Measurements from ENCODE around the gene PIP5K1C.

PIP5K1C gene, protein sequence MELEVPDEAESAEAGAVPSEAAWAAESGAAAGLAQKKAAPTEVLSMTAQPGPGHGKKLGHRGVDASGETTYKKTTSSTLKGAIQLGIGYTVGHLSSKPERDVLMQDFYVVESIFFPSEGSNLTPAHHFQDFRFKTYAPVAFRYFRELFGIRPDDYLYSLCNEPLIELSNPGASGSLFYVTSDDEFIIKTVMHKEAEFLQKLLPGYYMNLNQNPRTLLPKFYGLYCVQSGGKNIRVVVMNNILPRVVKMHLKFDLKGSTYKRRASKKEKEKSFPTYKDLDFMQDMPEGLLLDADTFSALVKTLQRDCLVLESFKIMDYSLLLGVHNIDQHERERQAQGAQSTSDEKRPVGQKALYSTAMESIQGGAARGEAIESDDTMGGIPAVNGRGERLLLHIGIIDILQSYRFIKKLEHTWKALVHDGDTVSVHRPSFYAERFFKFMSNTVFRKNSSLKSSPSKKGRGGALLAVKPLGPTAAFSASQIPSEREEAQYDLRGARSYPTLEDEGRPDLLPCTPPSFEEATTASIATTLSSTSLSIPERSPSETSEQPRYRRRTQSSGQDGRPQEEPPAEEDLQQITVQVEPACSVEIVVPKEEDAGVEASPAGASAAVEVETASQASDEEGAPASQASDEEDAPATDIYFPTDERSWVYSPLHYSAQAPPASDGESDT

DNA sequence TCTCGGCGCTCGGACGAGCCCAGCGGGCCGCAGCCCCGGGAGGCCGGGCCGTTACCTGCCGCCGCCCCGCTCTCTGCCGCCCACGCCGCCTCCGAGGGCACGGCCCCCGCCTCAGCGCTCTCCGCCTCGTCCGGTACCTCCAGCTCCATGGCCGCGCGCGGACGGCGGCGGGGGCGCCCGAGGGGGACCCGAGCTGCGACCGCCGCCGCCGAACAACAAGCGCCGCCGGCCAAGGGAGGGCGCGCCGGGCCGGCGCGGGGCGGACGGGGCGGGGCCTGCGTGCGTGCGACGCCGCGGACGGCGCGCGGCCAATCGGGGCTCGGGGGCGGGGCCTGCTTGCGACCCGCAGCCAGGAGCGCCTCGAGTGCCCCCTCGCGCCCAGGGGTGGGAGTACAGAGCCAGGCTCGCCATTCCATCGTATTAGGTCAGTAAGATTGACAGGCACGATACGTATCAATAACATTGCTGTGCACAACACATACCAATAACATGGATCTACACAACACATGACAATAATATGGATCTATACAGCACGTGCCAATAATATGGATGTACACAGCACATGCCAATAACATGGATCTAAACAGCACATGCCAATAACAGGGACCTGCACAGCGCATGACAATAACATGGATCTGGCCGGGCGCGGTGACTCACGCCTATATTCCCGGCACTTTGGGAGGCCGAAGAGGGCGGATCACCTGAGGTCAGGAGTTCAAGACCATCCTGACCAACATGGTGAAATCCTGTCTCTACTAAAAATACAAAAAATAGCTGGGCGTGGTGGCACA is at the start of gene PIP5K1C:
Gene PIP5K1C, minus strand, starts transcription at position 227 of the 791 bp plus-strand sequence. Its CDS starts 78 bp downstream, at position 149.
- ATAC-seq, result peak; percentile 95
- Mint-ChIP-seq H3K36me3 (peaks cover 10% of the 10 kb centered on the region), H3K4me3 (peak within 1 kb of the TSS; percentile 87), H3K4me1 (peaks cover 45% of the 10 kb centered on the region), H3K27me3 (peaks cover 8% of the 10 kb centered on the region), H3K9me3 (no peaks in the 10 kb centered on the region), H3K27ac (peak within 1 kb of the TSS; percentile 86)

DNA sequence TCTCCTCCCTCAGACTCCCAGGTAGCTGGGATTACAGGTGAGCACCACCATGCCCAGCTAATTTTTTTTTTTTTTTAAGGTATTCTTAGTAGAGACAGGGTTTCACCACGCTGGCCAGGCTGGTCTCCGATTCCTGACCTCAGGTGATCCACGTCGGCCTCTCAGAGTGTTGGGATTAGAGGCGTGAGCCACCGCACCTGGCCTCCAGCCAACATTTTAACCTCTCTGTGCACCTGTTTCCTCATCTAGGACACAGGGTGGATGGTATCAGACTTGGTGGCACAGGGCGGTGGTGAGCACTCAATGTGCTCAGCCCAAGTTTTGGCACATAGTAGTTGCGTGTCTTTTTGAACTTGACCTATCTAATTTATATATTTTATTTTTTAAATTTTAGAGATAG is 48.7 kb upstream of the PIP5K1C start:
- Mint-ChIP-seq H3K9me3 (no peaks in the 10 kb centered on the region), H3K4me3 (no peak overlapping the region), H3K4me1 (no peaks in the 10 kb centered on the region), H3K36me3 (peaks cover 34% of the 10 kb centered on the region), H3K27ac (no peak overlapping the region), H3K27me3 (peaks cover 7% of the 10 kb centered on the region)
- no peak for ATAC-seq

DNA sequence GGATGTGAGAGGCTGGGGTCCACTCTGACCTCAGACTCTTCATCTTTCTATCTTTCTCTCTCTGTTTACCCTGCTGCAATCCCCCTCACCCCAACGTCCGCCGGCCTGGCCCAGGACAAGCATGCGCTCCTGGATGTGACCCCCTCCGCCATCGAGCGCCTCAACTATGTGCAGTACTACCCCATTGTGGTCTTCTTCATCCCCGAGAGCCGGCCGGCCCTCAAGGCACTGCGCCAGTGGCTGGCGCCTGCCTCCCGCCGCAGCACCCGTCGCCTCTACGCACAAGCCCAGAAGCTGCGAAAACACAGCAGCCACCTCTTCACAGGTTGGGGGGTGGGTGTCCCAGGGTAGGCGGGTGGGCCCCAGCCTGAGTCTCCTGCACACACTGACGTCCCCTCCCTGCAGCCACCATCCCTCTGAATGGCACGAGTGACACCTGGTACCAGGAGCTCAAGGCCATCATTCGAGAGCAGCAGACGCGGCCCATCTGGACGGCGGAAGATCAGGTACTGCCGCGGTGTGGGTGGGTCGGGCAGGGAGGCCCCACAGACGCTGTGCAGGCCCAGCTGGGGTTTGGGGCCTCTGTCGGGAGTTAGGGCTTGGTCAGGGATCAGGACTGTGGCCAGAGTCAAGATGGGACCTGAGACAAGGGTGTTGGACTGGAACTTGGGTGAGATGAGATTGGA is 46.2 kb upstream of the PIP5K1C start:
- no peak overlapping the region for H3K27ac Mint-ChIP-seq
- H3K4me1 Mint-ChIP-seq, result no peaks in the 10 kb centered on the region

DNA sequence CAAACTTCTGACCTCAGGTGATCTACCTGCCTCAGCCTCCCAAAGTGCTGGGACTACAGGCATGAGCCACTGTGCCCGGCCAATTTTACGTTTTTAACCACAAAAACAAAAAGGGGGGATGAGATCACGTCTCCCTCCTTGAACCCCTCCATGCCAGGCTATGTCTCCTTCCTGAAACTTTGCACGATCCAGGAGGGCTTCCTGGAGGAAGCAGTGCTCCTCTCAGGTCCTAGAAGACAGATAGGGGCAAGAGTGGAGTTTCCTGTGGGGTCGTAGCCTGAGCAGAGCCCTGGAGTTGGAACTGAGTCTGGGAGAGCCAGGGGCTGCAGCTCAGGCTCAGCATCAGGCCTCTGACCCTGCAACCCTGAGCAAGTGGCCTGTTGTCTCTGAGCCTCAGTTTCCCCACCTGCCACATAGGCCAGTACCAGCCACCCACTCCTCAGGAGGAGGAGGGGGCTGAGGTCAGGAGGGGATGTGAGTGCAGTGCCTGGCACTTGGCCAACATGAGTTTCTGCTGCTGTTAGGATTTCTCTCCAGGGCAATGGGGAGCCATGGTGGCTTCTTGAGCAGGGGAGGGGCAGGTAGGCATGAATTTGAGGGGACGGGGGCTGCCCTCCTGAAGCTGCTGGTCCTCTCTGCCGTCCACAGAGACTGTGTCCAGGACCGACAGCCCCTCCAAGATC is 45.2 kb upstream of the PIP5K1C start:
- no peak overlapping the region for H3K4me3 Mint-ChIP-seq
- peaks cover 7% of the 10 kb centered on the region for H3K27me3 Mint-ChIP-seq
- no peaks in the 10 kb centered on the region for H3K4me1 Mint-ChIP-seq
- no peak overlapping the region for H3K27ac Mint-ChIP-seq
- no peak for ATAC-seq
- H3K9me3 Mint-ChIP-seq, result no peaks in the 10 kb centered on the region
- peaks cover 12% of the 10 kb centered on the region for H3K36me3 Mint-ChIP-seq

More for the DNA sequence above, 46.2 kb upstream of the PIP5K1C start:
- peaks cover 21% of the 10 kb centered on the region for H3K36me3 Mint-ChIP-seq
- peaks cover 7% of the 10 kb centered on the region for H3K27me3 Mint-ChIP-seq
- H3K4me3 Mint-ChIP-seq, result no peak overlapping the region
- no peak for ATAC-seq
- H3K9me3 Mint-ChIP-seq, result no peaks in the 10 kb centered on the region

DNA sequence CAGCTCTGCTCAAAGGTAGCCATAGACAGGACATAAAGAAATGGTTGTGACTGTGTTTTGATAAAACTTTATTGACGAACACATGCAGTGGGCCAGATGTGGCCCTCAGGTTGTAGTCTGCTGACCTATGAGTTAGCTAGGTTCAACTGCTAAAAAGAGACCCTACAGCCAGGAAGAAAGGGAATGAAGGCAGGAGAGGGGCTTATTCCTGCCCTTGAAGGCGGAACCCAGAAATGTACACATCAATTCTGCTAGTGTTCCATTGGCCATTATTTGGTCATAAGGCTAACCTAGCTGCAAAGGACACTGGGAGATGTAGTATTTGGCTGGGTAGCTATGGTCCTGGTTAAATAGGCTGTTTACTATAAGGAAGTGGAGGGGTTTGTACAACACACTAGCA is 43.2 kb upstream of the PIP5K1C start:
- no peak for ATAC-seq
- no peak overlapping the region for H3K27ac Mint-ChIP-seq
- no peak overlapping the region for H3K4me3 Mint-ChIP-seq
- H3K9me3 Mint-ChIP-seq, result no peaks in the 10 kb centered on the region
- H3K27me3 Mint-ChIP-seq, result peaks cover 14% of the 10 kb centered on the region
- H3K4me1 Mint-ChIP-seq, result no peaks in the 10 kb centered on the region
- H3K36me3 Mint-ChIP-seq, result no peaks in the 10 kb centered on the region

DNA sequence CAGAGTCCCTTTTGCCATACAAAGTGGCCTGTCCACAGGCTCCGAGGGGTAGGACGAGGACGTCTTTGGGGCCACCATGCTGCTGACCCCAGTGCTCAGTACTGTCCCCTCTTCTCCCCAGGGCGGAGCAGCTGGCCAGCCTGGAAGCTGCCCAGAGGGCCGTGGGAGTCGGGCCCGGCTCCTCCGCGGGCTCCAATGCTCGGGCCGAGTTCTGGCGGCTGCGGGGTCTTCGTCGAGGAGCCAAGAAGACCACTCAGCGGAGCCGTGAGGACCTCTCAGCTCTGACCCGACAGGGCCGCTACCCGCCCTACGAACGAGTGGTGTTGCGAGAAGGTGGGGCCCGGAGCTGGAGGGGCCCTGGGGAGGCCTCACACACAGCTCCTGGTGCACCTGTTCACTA is 40.2 kb upstream of the PIP5K1C start:
- Mint-ChIP-seq H3K9me3 (no peaks in the 10 kb centered on the region), H3K27me3 (peaks cover 32% of the 10 kb centered on the region), H3K4me1 (no peaks in the 10 kb centered on the region), H3K4me3 (no peak overlapping the region), H3K36me3 (no peaks in the 10 kb centered on the region), H3K27ac (no peak overlapping the region)
- ATAC-seq, result no peak

DNA sequence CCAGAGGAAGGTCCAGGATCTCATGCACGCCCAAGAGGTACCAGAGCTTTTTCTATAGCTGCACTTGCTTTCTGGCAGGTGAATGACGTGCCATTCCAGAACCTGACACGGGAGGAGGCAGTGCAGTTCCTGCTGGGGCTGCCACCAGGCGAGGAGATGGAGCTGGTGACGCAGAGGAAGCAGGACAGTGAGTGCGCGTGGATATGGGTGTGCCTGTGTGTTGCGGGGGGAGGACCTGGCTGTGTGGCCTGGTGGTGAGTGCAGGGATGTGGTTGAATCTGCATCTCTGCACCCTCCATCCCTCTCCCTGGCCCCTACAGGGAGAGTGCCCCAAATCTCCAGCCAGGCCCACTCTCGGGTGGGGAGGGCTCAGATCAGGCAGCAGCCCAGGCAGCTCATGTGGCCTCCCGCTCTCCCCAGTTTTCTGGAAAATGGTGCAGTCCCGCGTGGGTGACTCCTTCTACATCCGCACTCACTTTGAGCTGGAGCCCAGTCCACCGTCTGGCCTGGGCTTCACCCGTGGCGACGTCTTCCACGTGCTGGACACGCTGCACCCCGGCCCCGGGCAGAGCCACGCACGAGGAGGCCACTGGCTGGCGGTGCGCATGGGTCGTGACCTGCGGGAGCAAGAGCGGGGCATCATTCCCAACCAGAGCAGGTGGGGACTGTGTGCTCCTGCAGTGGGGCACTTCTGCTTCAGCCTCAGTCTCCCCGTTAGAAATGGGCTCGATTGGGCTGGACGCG is 38.4 kb upstream of the PIP5K1C start:
- no peak for ATAC-seq
- Mint-ChIP-seq H3K36me3 (no peaks in the 10 kb centered on the region), H3K4me3 (no peak overlapping the region), H3K27me3 (peaks cover 34% of the 10 kb centered on the region), H3K9me3 (no peaks in the 10 kb centered on the region), H3K27ac (no peak overlapping the region), H3K4me1 (no peaks in the 10 kb centered on the region)

DNA sequence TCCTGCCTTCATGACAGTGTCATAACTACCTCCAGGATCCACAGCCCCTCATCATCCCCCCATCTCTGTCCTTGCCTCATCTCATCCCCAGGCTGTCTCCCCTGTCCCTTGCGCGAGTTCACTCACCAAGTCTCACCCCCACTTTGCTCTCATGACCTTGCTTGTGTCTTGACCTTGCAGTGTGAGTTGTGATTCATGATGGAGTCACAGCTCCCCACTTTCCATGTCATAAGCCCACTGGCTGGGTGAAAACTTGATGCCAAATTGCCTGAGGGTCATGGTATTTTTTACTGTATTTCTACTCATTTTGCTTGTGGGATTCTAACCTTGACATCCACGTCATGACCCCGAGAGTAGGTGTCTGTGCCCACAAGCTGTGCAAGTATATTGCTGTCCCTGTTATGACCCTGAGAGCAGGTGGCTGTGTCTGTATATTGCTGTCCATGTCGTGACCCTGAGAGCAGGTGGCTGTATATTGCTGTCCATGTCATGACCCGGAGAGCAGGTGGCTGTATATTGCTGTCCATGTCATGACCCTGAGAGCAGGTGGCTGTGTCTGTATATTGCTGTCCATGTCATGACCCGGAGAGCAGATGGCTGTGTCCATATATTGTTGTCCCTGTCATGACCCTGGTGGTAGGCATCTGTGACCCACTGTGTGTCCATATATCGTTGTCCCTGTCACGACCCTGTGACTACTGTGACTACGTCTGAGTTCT is 37.4 kb upstream of the PIP5K1C start:
- peaks cover 34% of the 10 kb centered on the region for H3K27me3 Mint-ChIP-seq
- no peak overlapping the region for H3K4me3 Mint-ChIP-seq
- H3K9me3 Mint-ChIP-seq, result no peaks in the 10 kb centered on the region
- ATAC-seq, result no peak
- H3K36me3 Mint-ChIP-seq, result no peaks in the 10 kb centered on the region
- H3K27ac Mint-ChIP-seq, result no peak overlapping the region
- no peaks in the 10 kb centered on the region for H3K4me1 Mint-ChIP-seq

DNA sequence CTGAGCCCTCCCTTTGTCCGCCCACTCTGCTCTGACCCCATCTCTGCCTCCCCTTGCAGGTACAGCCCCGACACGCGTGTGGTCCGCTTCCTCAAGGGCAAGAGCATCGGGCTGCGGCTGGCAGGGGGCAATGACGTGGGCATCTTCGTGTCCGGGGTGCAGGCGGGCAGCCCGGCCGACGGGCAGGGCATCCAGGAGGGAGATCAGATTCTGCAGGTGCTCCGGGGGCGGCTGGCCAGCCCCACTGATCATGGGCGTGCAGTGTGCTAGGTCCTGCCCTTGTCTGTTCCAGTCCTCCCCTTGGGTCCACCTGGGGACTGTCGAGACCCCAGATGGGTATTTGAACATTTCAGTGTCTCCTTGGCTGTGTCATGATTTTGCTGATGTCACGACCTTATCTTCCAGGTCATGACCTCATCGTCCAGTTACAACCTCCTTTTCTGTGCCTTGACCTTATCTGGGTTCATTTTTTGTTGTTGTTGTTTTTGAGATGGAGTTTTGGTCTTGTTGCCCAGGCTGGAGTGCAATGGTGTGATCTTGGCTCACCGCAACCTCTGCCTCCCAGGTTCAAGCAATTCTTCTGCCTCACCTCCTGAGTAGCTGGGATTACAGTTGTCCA is 35.9 kb upstream of the PIP5K1C start:
- Mint-ChIP-seq H3K27ac (no peak overlapping the region), H3K27me3 (peaks cover 34% of the 10 kb centered on the region), H3K36me3 (no peaks in the 10 kb centered on the region), H3K9me3 (no peaks in the 10 kb centered on the region), H3K4me1 (no peaks in the 10 kb centered on the region), H3K4me3 (no peak overlapping the region)
- no peak for ATAC-seq

DNA sequence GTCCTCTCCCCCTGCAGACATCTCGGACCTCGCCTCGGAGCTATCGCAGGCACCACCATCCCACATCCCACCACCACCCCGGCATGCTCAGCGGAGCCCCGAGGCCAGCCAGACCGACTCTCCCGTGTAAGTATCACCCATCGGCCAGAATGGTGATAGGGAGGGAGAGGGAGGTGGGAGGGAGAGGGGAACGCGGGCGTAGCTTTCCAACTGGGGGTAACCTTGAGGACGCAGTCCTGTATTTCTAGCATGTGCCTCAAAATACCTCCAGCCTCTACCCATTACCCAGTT is 34.0 kb upstream of the PIP5K1C start:
- H3K4me3 Mint-ChIP-seq, result no peak overlapping the region
- ATAC-seq, result no peak
- H3K9me3 Mint-ChIP-seq, result no peaks in the 10 kb centered on the region
- H3K27ac Mint-ChIP-seq, result no peak overlapping the region
- H3K36me3 Mint-ChIP-seq, result no peaks in the 10 kb centered on the region
- no peaks in the 10 kb centered on the region for H3K4me1 Mint-ChIP-seq
- H3K27me3 Mint-ChIP-seq, result peaks cover 34% of the 10 kb centered on the region

DNA sequence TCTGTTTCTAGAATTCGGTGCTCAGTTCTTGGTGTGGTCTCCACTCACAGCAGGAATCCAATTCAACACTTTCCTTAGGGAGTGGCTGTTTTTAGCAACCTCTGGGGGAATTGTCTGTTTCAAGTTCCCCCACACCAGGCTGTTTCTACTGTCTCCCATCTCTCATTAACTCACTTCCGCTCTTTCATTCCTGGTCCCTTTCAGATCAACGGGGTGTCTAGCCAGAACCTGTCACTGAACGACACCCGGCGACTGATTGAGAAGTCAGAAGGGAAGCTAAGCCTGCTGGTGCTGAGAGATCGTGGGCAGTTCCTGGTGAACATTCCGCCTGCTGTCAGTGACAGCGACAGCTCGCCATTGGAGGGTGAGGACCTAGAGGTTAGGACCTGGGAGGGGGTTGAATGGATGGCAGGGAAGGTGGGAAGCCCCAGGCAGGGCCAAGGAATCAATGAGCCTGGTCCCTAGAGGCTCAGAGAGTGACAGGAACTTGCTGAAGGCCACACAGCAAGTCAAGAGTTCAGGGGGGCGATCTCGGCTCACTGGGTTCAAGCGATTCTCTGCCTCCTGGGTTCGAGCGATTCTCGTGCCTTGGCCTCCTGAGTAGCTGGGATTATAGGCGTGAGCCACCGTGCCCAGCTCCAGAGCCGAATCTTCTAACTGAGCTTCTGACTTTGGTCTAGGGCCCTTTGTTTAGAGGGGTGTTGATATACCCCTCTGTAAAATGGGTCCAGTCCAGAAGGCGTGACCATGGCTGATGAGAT is 33.5 kb upstream of the PIP5K1C start:
- Mint-ChIP-seq H3K27me3 (peaks cover 29% of the 10 kb centered on the region), H3K4me1 (no peaks in the 10 kb centered on the region), H3K4me3 (no peak overlapping the region), H3K27ac (no peak overlapping the region), H3K9me3 (no peaks in the 10 kb centered on the region), H3K36me3 (no peaks in the 10 kb centered on the region)
- no peak for ATAC-seq

DNA sequence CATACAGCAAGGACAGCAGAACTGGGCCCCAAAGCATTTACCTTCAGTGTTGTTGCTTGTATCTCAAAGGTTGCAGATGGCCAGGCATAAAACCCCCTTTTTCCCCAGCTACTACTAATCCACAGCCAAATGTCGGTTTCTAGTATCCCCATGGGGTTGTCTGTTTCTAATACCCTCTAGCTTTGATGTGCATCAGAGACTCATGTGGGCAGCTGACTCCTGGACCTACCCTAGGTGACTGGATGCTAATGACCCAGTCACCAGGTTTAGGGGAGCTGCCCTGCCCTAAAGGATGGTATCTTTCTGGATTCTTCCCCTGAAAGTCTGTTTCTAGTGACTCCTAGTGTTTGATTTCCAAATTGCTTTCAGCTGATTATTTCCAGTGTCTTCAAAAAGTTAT is 31.8 kb upstream of the PIP5K1C start:
- Mint-ChIP-seq H3K4me1 (no peaks in the 10 kb centered on the region), H3K36me3 (no peaks in the 10 kb centered on the region), H3K27ac (no peak overlapping the region), H3K9me3 (no peaks in the 10 kb centered on the region), H3K4me3 (no peak overlapping the region), H3K27me3 (peaks cover 14% of the 10 kb centered on the region)
- no peak for ATAC-seq

DNA sequence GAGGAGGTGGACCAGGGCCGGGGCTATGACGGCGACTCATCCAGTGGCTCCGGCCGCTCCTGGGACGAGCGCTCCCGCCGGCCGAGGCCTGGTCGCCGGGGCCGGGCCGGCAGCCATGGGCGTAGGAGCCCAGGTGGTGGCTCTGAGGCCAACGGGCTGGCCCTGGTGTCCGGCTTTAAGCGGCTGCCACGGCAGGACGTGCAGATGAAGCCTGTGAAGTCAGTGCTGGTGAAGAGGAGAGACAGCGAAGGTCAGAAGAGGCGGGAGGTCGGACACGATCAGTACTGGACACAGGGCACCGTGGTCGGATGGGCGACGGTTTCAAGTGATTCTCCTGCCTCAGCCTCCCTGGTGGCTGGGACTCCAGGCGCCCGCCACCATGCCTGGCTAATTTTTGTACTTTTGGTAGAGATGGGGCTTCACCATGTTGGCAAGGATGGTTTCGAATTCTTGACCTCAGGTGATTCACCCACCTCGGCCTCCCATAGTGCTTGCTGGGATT is 30.2 kb upstream of the PIP5K1C start:
- ATAC-seq, result no peak
- H3K4me3 Mint-ChIP-seq, result no peak overlapping the region
- H3K27ac Mint-ChIP-seq, result no peak overlapping the region
- H3K36me3 Mint-ChIP-seq, result no peaks in the 10 kb centered on the region
- H3K4me1 Mint-ChIP-seq, result no peaks in the 10 kb centered on the region
- no peaks in the 10 kb centered on the region for H3K9me3 Mint-ChIP-seq
- H3K27me3 Mint-ChIP-seq, result peaks cover 3% of the 10 kb centered on the region
